SK-N-SH (cell line): Measurements from ENCODE around the gene LRP1.

Source experiments
- EP300 ChIP-seq, 2 experiments: IDR thresholded peaks; 2 replicates each; pipeline versions ENCODE4 v1.4.0 to v1.6.1; 2012; ENCODE audit warnings: borderline replicate concordance in 1 of 2, low read depth in 1 of 2, low read length in 1 of 2
- TCF12 ChIP-seq: IDR thresholded peaks from 2 replicates; pipeline ENCODE4 v1.4.0; 2012
- TF ChIP-seq, protein P1 (sequence below): fragments of 200-600 bp; sonication (generic); IDR thresholded peaks from 2 replicates; pipeline ENCODE4 v1.6.1; 2017; ENCODE audit warnings: antibody characterized with exemption, mild to moderate bottlenecking, moderate library complexity
- TF ChIP-seq, protein P2 (sequence below): IDR thresholded peaks from 2 replicates; pipeline ENCODE4 v1.4.0; 2012; ENCODE audit warnings: low read depth, borderline replicate concordance

DNA sequence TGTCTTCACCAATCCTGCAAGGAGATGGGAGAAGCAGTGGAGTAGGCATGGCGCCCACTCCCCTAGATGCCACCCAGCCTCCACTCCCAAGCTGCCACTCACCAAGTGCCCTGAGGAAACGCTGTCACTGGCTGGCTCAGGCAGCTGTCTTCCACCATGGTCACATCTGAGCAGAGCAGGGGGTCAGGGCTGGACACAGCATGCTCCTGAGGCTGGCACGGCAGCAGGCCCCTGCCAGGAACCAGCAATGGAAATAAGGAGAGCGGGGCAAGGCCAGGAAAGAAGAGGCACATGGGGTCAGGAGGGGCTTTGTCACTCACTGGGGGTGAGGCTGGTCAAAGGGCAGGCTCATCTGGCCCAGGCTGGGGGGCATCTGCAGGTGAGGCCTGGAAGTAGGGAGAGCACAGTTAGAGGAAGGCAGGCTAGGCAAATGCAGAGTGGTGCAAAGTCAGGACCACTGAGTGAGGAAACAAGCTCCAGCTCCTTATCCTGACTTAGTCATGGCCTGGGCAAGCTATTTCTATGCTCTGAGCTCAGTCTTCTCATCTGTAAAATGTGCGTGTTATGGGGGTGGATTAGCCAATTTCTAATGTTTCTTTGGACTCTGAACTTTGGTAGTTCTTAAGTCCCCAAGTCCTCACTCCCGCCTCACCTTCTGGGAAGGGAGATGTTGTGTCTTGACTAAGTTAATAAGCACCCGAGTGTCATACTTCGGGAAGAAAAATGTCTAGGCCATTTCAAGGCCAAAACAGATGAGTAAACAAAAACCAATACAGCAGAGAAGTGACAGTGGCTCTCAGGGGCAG, 31.3 kb upstream of the LRP1 start:
- TF ChIP-seq, protein P1, sequence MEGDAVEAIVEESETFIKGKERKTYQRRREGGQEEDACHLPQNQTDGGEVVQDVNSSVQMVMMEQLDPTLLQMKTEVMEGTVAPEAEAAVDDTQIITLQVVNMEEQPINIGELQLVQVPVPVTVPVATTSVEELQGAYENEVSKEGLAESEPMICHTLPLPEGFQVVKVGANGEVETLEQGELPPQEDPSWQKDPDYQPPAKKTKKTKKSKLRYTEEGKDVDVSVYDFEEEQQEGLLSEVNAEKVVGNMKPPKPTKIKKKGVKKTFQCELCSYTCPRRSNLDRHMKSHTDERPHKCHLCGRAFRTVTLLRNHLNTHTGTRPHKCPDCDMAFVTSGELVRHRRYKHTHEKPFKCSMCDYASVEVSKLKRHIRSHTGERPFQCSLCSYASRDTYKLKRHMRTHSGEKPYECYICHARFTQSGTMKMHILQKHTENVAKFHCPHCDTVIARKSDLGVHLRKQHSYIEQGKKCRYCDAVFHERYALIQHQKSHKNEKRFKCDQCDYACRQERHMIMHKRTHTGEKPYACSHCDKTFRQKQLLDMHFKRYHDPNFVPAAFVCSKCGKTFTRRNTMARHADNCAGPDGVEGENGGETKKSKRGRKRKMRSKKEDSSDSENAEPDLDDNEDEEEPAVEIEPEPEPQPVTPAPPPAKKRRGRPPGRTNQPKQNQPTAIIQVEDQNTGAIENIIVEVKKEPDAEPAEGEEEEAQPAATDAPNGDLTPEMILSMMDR = no peak
- TF ChIP-seq, protein P2, sequence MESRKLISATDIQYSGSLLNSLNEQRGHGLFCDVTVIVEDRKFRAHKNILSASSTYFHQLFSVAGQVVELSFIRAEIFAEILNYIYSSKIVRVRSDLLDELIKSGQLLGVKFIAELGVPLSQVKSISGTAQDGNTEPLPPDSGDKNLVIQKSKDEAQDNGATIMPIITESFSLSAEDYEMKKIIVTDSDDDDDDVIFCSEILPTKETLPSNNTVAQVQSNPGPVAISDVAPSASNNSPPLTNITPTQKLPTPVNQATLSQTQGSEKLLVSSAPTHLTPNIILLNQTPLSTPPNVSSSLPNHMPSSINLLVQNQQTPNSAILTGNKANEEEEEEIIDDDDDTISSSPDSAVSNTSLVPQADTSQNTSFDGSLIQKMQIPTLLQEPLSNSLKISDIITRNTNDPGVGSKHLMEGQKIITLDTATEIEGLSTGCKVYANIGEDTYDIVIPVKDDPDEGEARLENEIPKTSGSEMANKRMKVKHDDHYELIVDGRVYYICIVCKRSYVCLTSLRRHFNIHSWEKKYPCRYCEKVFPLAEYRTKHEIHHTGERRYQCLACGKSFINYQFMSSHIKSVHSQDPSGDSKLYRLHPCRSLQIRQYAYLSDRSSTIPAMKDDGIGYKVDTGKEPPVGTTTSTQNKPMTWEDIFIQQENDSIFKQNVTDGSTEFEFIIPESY = no peak
- no peak for TF ChIP-seq EP300 (IDR thresholded peaks at IDR 0.05; ENCODE audit: borderline replicate concordance in 1 of 2, low read depth in 1 of 2, low read length in 1 of 2)
- TF ChIP-seq TCF12 = no peak
